IMR-90 (cell line): ENCODE measurements around the gene SNX15. TPM values are rescaled to one million over a fixed set of nuclear protein-coding genes. Genes with fewer than 3 reads are reported as not detected.
A peak's percentile ranks its signal among the peaks of the same experiment; 100 is the strongest.

Experiments
- ATAC-seq: fragments of 200-7000 bp; cut with Tn5 transposase; 2 replicates; pipeline ENCODE4 v1.9.1; 2020; ENCODE audit warnings: low read depth, mild to moderate bottlenecking, moderate library complexity
- BruUV-seq: library from RNA; stranded (reverse); fragments of 400-500 nt; replicated peaks from 2 replicates; lab custom pipeline; 2021; lab: Mats Ljungman, UMichigan
- CTCF ChIA-PET: fragments of 300-600 bp; formaldehyde crosslinking; extraction: SDS; loops from one replicate; lab custom pipeline; 2021; ENCODE audit warnings: antibody characterized with exemption; lab: Yijun Ruan, JAX
- POLR2A ChIA-PET: fragments of 300-600 bp; sonication (Branson Sonifier 250); formaldehyde crosslinking; loops from one replicate; lab custom pipeline; 2022; ENCODE audit warnings: antibody characterized with exemption; ENCODE audit not compliant: unreplicated experiment; lab: Charles Lee
- DNase-seq: peaks from one replicate; pipeline ENCODE4 v3.0.0; 2013
- H2AFZ ChIP-seq: replicated peaks from 2 replicates; pipeline ENCODE3; 2013; ENCODE audit warnings: low read length, mild to moderate bottlenecking; ENCODE audit not compliant: poor library complexity
- H2AK5ac ChIP-seq: 2 replicates; pipeline ENCODE4 v1.6.1; 2013; ENCODE audit warnings: low read depth, low read length, inconsistent platforms
- H2AK9ac ChIP-seq: replicated peaks from 2 replicates; pipeline ENCODE3; 2013; ENCODE audit warnings: mild to moderate bottlenecking, low read depth, low read length, moderate library complexity; ENCODE audit not compliant: poor library complexity
- H2BK120ac ChIP-seq: 2 replicates; pipeline ENCODE4 v1.6.1; 2013; ENCODE audit warnings: low read depth, low read length, inconsistent platforms
- H2BK15ac ChIP-seq: 3 replicates; pipeline ENCODE4 v1.6.1; 2013; ENCODE audit warnings: low read depth, low read length, inconsistent platforms
- H2BK20ac ChIP-seq: 2 replicates; pipeline ENCODE4 v1.6.1; 2013; ENCODE audit warnings: low read depth, mild to moderate bottlenecking, inconsistent platforms, low read length, moderate library complexity
- H2BK5ac ChIP-seq: 2 replicates; pipeline ENCODE4 v1.6.1; 2013; ENCODE audit warnings: mild to moderate bottlenecking, low read depth, low read length, inconsistent platforms; ENCODE audit not compliant: poor library complexity, severe bottlenecking
- H3K14ac ChIP-seq: replicated peaks from 2 replicates; pipeline ENCODE4 v1.6.1; 2013; ENCODE audit warnings: low read depth, low read length, inconsistent platforms
- H3K18ac ChIP-seq: 2 replicates; pipeline ENCODE4 v1.6.1; 2013; ENCODE audit warnings: low read depth, low read length, control low read depth
- H3K23ac ChIP-seq: 2 replicates; pipeline ENCODE4 v1.6.1; 2013; ENCODE audit warnings: low read depth, low read length, inconsistent platforms
- H3K27ac ChIP-seq: 2 replicates; pipeline ENCODE4 v1.5.1; 2013; ENCODE audit warnings: mild to moderate bottlenecking, control low read depth, low read length; ENCODE audit not compliant: insufficient read depth
- H3K27me3 ChIP-seq: 2 replicates; pipeline ENCODE4 v1.6.1; 2013; ENCODE audit warnings: low read length; ENCODE audit not compliant: control insufficient read depth, insufficient read depth
- H3K36me3 ChIP-seq: 2 replicates; pipeline ENCODE4 v1.6.1; 2013; ENCODE audit warnings: low read length, mixed read lengths; ENCODE audit not compliant: control insufficient read depth, insufficient read depth
- H3K4ac ChIP-seq: 2 replicates; pipeline ENCODE4 v1.6.1; 2013; ENCODE audit warnings: low read depth, low read length, inconsistent platforms
- H3K4me1 ChIP-seq: 2 replicates; pipeline ENCODE4 v1.6.1; 2013; ENCODE audit warnings: low read length, mixed read lengths; ENCODE audit not compliant: control insufficient read depth, insufficient read depth
- H3K4me2 ChIP-seq: 2 replicates; pipeline ENCODE4 v1.6.1; 2013; ENCODE audit warnings: low read depth, mild to moderate bottlenecking, control low read depth, low read length, moderate library complexity
- H3K4me3 ChIP-seq: 2 replicates; pipeline ENCODE4 v1.5.1; 2013; ENCODE audit warnings: low read depth, mild to moderate bottlenecking, control low read depth, low read length, moderate library complexity; ENCODE audit not compliant: insufficient read depth
- H3K56ac ChIP-seq: 2 replicates; pipeline ENCODE4 v1.6.1; 2013; ENCODE audit warnings: low read length, inconsistent platforms; ENCODE audit not compliant: insufficient read depth; ENCODE audit errors: extremely low read depth
- H3K79me1 ChIP-seq, 2 experiments: 2 replicates each; pipeline ENCODE4 v1.6.1; 2013; ENCODE audit warnings: low read length in 2 of 2, inconsistent platforms in 1 of 2, low read depth in 1 of 2
- H3K9ac ChIP-seq: 2 replicates; pipeline ENCODE4 v1.6.1; 2013; ENCODE audit warnings: low read depth, low read length, control low read depth
- H3K9me1 ChIP-seq: 2 replicates; pipeline ENCODE4 v1.6.1; 2013; ENCODE audit warnings: low read length, inconsistent platforms; ENCODE audit not compliant: insufficient read depth
- H3K9me3 ChIP-seq: 2 replicates; pipeline ENCODE4 v1.6.1; 2013; ENCODE audit warnings: low read length; ENCODE audit not compliant: control insufficient read depth, insufficient read depth
- H4K20me1 ChIP-seq: 2 replicates; pipeline ENCODE4 v1.6.1; 2013; ENCODE audit warnings: low read length, inconsistent platforms; ENCODE audit not compliant: insufficient read depth
- H4K5ac ChIP-seq: 2 replicates; pipeline ENCODE4 v1.6.1; 2013; ENCODE audit warnings: mild to moderate bottlenecking, low read depth, low read length, control low read depth
- H4K8ac ChIP-seq, 2 experiments: 2 replicates each; pipeline ENCODE4 v1.6.1; 2013; ENCODE audit warnings: low read depth in 2 of 2, low read length in 2 of 2, control low read depth in 1 of 2, inconsistent platforms in 1 of 2
- H4K91ac ChIP-seq: 2 replicates; pipeline ENCODE4 v1.6.1; 2013; ENCODE audit warnings: low read depth, low read length, inconsistent platforms; ENCODE audit not compliant: insufficient read depth
- BHLHE40 ChIP-seq: fragments of 150-350 bp; IDR thresholded peaks from 2 replicates; pipeline ENCODE4 v1.6.1; 2016; ENCODE audit warnings: mild to moderate bottlenecking, low read depth, low read length
- CHD1 ChIP-seq: IDR thresholded peaks from 2 replicates; pipeline ENCODE4 v1.6.1; 2012; ENCODE audit warnings: low read depth, low read length, improper control_type of control experiment
- CTCF ChIP-seq: conservative IDR thresholded peaks from 2 replicates; pipeline ENCODE4 v1.5.1; 2012; ENCODE audit warnings: mild to moderate bottlenecking, low read depth, low read length, improper control_type of control experiment
- ELK1 ChIP-seq: fragments of 150-350 bp; IDR thresholded peaks from 2 replicates; pipeline ENCODE4 v1.6.1; 2016; ENCODE audit warnings: low read depth, mild to moderate bottlenecking, low read length, moderate library complexity, borderline replicate concordance
- FOS ChIP-seq: fragments of 150-350 bp; IDR thresholded peaks from 2 replicates; pipeline ENCODE4 v1.6.1; 2016; ENCODE audit warnings: low read depth, low read length
- MAZ ChIP-seq: IDR thresholded peaks from 2 replicates; pipeline ENCODE4 v1.6.1; 2012; ENCODE audit warnings: low read depth, mild to moderate bottlenecking, low read length, improper control_type of control experiment, moderate library complexity, borderline replicate concordance
- MXI1 ChIP-seq: IDR thresholded peaks from 2 replicates; pipeline ENCODE4 v1.6.1; 2012; ENCODE audit warnings: low read depth, mild to moderate bottlenecking, low read length, moderate library complexity, borderline replicate concordance
- NFE2L2 ChIP-seq: fragments of 150-350 bp; IDR thresholded peaks from 2 replicates; pipeline ENCODE4 v1.6.1; 2016; ENCODE audit warnings: low read depth, mild to moderate bottlenecking, low read length
- POLR2A ChIP-seq: IDR thresholded peaks from 2 replicates; pipeline ENCODE4 v1.6.1; 2012; ENCODE audit warnings: mild to moderate bottlenecking, low read depth, low read length
- RAD21 ChIP-seq: IDR thresholded peaks from 2 replicates; pipeline ENCODE4 v1.6.1; 2012; ENCODE audit warnings: low read length, improper control_type of control experiment
- RCOR1 ChIP-seq: IDR thresholded peaks from 2 replicates; pipeline ENCODE4 v1.6.1; 2012; ENCODE audit warnings: mild to moderate bottlenecking, low read length, improper control_type of control experiment; ENCODE audit not compliant: insufficient replicate concordance
- RFX5 ChIP-seq: IDR thresholded peaks from 2 replicates; pipeline ENCODE4 v1.8.0; 2012; ENCODE audit warnings: low read depth, mild to moderate bottlenecking, low read length, moderate library complexity
- SMC3 ChIP-seq: fragments of 150-350 bp; IDR thresholded peaks from 2 replicates; pipeline ENCODE4 v1.6.1; 2016; ENCODE audit warnings: low read depth, mild to moderate bottlenecking, antibody characterized with exemption, low read length, moderate library complexity
- USF2 ChIP-seq: fragments of 150-350 bp; IDR thresholded peaks from 2 replicates; pipeline ENCODE4 v1.6.1; 2017; ENCODE audit warnings: mild to moderate bottlenecking, antibody characterized with exemption, low read length, low read depth
- WGBS, 2 experiments: methylation state at CpG; one replicate each; pipeline versions ENCODE4 v1.1.5 to v1.1.7; 2013; ENCODE audit warnings: missing lambda C conversion rate in 2 of 2; ENCODE audit not compliant: insufficient read length in 1 of 2; ENCODE audit errors: extremely low coverage in 2 of 2; 5-methylcytosine and 5-hydroxymethylcytosine counted together
- dilution Hi-C: fragments of 300-500 bp; cut with HindIII; formaldehyde crosslinking; loops from one replicate; pipeline ENCODE4 v1.14.3; 2018; ENCODE audit warnings: low sequenced_read_pairs; ENCODE audit not compliant: unreplicated experiment
- in situ Hi-C: fragments of 300-500 bp; cut with MboI; formaldehyde crosslinking; loops from 3 replicates; pipeline ENCODE4 v1.14.3; 2019; ENCODE audit warnings: low sequenced_read_pairs, inconsistent platforms, mixed read lengths
- intact Hi-C: fragments of 100-400 bp; cut with micrococcal nuclease; formaldehyde crosslinking; loops from 2 replicates; pipeline ENCODE4 v1.10.0; 2022
- polyA plus RNA-seq, 3 experiments: library from polyadenylated mRNA; depleted of rRNA; stranded (reverse); fragments of >200 nt; gene quantifications; 2 replicates each; pipeline ENCODE4 v1.2.3, GENCODE V29; 2012; ENCODE audit warnings: low replicate concordance in 1 of 3
- total RNA-seq: library from RNA; depleted of rRNA; stranded (reverse); fragments of >200 nt; gene quantifications from 2 replicates; pipeline ENCODE4 v1.2.3, GENCODE V29; 2012

SNX15 gene
- total and polyA plus RNA-seq, 2 of the 4 experiments (the other 2 are of a cell fraction): 9.0 to 16.3 TPM

GRCh38 chr11:64999478-64999877 is 27.8 kb upstream of the SNX15 start:
- Histone ChIP-seq H2BK20ac (no peak overlapping the region), H2BK15ac (no peak overlapping the region), H3K9me1 (peaks cover 7% of the 10 kb centered on the region; the same call in 1 of the 2 replicates), H3K79me1 (no peaks in the 10 kb centered on the region), H2BK120ac (no peak overlapping the region), H4K8ac (no peak overlapping the region), H3K56ac (no peak overlapping the region), H3K4me1 (0 out of 2 replicates have a peak, but pooled peaks cover 4% of the 10 kb centered on the region), H3K36me3 (no peaks in the 10 kb centered on the region), H3K23ac (no peak overlapping the region; the same call in 1 of the 2 replicates), H3K27ac (no peak overlapping the region), H2BK5ac (no peak overlapping the region), H3K9ac (no peak overlapping the region), H3K4me3 (no peak overlapping the region), H3K4me2 (no peak overlapping the region), H2AK9ac (peak overlapping the region; percentile 28), H3K9me3 (no peaks in the 10 kb centered on the region), H3K27me3 (no peaks in the 10 kb centered on the region), H3K14ac (no peak overlapping the region), H4K5ac (no peak overlapping the region), H2AFZ (no peak overlapping the region), H4K91ac (no peak overlapping the region), H3K18ac (no peak overlapping the region), H2AK5ac (no peak overlapping the region), H3K4ac (no peak overlapping the region), H4K20me1 (no peaks in the 10 kb centered on the region)
- dilution Hi-C loops: no loop called here
- ATAC-seq: no peak
- no CpG with 5 or more reads among the region's 1 CpG for WGBS, 2 experiments
- no peak for TF ChIP-seq RAD21
- no peak for TF ChIP-seq FOS
- TF ChIP-seq POLR2A: no peak
- no peak for TF ChIP-seq MAZ
- no peak for TF ChIP-seq NFE2L2
- TF ChIP-seq SMC3: no peak
- TF ChIP-seq CTCF: no peak
- no peak for TF ChIP-seq RCOR1
- TF ChIP-seq RFX5: no peak
- TF ChIP-seq BHLHE40: no peak
- no peak for TF ChIP-seq CHD1
- TF ChIP-seq MXI1: no peak
- TF ChIP-seq ELK1: no peak
- TF ChIP-seq USF2: no peak
- ChIA-PET POLR2A (no interaction called here), CTCF (no interaction called here)
- intact Hi-C loops: loop anchor here (5.0 kb wide), 1 partner anchor 152 kb away; no protein-coding TSS in a partner anchor
- no peak for DNase-seq
- BruUV-seq: no TSS peak
- in situ Hi-C loops: no loop called here
